HG03196 (cell line): Measurements from ENCODE around the gene CAPN2.
A peak's percentile ranks its signal among the peaks of the same experiment; 100 is the strongest.
"Not testable (repeated sequence)": the region's sequence is repeated elsewhere in the genome, so short reads cannot be mapped to it uniquely, and the experiment has no call there.

ENCODE experiments used
- ATAC-seq: cut with Tn5 transposase; IDR thresholded peaks from one replicate; pipeline ENCODE4 v1.9.1; 2021; ENCODE audit not compliant: unreplicated experiment

Gene CAPN2

DNA sequence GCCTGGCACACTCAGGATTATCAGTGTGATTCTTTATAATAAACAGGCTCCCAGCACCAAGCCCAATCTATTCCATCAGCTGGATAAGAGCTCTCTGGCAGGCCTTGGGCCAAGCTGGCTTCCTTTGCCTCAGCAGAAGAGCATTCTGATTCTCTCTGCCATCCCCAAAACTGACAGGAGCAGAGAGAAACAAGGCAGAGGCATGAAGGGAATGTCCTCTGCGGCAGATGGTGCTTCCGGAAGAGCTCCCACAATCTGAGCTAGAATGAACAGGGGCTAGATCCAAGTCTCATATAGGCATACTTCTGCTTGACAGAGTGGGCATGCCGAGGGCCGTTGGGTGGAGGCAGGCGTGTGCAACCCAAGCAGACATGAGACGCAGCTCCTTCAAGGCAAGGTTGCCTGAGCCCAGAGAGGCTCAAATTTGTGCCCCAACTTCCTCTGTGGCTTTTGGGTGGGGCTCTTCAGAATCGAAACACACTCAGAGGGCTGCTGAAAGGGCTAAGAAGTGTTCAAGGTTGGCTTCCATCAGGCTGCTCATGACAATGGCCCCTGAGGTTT is 4.0 kb downstream of the CAPN2 start:
- peak; percentile 47 for ATAC-seq

DNA sequence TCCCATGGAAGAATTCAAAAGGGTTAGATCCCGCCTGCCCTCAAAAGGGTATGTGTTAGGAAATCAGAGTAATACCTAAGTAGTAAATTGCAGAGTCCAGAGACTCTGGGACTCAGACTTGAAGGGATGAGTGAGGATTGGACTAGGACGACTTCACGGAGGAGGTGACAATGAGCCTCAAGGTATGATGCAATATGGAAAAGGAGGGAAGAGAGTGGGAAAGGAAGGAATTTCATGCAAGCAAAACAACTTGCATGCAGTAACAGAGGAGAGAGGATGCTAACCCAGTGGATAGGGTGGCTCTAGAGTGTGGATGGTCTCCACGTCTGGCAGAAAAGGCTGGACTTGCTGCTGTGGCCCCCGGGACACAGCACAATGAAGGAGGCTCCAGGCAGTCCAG is 4.8 kb downstream of the CAPN2 start:
- ATAC-seq = no peak

DNA sequence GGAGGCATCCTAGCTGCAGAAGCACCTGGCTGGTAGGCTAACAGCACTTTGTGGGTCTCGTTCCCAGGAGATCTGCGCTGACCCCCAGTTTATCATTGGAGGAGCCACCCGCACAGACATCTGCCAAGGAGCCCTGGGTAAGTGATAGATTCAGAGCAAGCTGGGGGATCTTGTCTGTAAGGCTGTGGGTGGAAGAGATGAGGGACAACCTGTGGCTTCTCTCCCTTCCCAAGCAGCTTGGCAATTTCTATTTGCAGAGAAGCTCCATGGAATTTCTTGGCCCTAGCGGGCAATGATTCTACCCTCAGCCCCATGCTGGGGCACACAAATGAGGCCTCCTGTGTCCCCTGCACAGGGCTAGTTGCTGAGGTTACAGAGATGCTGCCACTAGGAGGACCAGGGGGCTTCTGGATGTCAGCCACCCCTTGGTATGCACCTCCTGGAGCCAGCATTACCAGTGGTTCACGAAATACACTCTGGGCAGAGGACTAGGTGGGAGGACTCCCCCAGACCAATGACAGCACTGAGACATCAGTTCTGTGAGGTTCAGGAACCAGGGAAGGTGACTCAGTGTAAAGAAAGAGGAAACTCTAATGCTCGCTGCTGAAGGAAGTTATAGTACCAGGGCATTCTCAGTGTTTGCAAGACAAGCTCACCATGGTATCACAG is 5.5 kb downstream of the CAPN2 start:
- ATAC-seq = no peak

DNA sequence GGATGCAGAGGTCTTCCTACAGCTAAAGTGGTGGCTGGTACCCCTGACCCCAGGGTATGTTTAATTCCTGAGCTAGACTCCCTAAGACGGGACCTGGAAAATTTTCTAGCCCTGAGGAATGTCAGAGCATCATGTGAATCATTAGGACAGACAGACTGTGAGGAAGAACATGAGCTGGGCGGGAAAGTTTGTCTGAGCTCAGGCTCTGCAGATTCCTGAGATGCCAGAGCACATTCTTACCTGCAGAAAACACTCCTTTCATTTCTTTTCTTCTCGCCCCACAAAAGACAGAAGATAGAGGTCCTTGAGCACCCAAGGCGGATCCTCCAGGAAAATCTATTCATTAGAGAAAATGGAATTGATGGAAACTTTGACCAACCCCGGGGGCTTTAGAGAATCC is 6.5 kb downstream of the CAPN2 start:
- ATAC-seq = no peak

DNA sequence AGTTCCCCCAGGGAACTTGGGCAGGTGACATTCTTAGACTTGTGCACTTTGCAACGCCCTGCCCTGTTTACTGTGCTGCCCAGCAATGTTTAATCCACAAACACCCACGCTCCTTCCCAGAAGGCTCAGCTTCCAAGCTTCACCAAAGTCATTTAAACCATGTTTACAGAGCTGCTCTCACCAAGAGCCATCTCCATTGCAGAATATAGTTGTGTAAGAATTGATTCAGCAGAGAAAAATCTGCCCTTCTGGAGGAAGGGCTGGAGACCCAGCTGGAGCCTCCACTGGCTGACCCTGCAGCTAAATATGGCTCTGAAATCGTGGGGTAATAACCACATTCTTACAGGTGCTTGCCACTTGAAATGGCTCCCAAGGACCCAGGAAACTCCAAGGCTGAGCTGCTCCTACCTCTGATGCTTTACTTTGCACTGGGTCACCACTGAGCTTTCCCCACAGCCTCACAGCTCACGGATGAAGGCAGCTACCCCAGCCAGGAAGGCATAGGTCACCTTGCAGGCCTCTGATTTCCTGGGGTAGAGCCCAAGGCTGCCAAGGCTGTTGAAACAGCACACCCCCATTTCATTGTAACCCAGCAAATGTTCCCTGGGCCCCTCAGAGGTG is 8.7 kb downstream of the CAPN2 start:
- ATAC-seq = no peak

DNA sequence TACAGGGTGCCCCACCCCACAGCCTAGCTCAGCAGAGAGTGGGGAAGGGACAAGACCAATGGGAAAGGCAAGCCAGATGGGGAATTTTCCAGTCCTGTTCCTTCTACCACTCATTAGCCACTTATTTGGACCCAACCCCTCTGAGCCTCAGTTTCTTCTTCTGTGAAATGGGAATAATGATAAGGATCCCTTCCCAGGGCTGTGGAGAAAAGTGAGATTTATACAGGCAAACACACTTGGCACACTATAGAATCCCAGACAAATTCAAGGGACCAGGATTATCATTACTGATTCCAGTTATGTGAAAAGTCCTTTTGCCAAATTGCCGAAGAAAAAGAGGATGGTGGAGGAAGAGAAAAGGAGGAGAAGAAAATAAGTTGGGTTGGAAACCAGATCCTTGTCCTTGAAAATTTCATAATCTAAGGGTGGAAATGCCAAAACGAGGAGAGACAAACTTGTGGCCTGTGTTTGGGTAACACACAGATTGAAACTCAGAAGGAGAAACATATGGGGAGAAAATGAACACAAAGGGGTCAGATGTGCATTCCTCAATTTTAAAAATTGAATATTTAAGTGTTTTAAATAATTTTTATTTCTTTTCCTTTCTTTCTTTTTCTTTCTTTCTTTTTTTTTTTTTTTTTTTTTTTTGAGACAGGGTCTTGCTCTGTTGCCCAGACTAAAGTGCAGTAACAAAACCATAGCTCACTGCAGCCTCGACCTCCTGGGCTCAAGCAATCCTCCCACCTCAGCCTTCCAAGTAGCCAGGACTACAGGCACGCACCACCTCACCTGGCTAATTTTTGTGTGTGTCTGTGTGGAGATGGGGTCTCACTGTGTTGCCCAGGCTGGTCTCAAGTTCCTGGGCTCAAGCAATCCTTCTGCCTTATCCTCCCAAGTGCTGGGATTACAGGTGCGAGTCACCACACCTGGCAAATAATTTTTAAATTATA is 9.6 kb downstream of the CAPN2 start:
- no peak for ATAC-seq

DNA sequence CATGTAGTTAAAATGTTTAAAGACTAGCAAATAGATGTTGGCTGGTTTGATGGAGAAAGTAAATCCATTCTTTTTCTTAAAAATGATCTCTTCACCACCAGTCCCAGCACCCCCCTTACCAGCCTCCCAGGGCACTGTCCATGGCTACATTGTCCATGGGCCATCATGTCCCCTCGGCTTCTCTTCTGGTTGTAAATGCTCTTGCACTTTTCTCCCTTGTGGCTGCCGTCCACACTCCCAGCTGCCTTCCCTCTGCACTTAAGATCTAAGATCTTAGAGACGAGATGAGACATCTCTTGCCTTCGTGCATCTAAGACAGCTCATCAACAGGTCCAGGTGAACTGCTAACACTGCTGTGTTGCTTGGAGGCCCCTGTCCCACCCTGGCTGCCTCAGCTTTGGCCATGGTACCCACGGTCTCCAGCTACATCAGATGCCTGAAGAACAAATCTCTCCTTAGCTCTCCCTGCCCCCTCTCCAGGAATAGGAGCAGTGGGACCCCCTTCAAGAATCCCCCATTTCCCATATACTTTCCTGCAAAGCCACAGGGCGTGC is 11.1 kb downstream of the CAPN2 start:
- no peak for ATAC-seq

DNA sequence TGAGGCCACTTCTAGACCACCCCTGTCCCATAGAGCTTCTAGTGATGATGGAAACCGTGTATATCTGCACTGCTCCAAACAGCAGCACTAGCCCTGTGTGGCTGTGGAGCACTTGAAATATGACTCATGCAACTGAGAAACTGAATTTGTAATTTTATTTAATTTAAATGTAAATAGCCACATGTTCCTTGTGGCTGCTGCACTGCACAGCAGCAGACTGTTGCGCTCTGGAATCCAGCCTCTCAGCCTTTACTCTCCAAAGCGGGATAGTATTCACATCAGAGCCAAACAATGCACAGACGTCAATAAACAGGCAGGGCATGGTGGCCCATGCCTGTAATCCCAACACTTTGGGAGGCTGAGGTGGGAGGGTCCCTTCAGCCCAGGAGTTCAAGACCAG is 12.0 kb downstream of the CAPN2 start:
- no peak for ATAC-seq

DNA sequence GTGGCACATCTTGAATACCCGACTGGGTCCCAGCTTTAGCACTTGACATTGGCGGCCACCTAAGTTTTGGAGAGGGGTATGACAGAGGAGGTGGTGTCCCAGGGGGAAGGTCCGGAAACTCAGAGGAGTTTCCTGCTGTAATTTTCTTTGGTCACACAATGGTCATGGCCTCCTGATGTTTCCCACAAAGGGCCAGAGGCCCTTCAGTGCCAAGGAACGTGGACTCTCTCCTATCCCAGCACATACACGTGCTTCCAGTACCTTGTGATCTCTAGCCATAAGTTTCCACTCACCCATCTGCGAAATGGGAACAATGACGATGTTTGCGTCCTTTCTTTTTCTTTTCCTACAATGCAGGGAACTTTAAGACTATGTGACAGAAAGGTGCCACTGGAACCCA is 13.2 kb downstream of the CAPN2 start:
- ATAC-seq = no peak

DNA sequence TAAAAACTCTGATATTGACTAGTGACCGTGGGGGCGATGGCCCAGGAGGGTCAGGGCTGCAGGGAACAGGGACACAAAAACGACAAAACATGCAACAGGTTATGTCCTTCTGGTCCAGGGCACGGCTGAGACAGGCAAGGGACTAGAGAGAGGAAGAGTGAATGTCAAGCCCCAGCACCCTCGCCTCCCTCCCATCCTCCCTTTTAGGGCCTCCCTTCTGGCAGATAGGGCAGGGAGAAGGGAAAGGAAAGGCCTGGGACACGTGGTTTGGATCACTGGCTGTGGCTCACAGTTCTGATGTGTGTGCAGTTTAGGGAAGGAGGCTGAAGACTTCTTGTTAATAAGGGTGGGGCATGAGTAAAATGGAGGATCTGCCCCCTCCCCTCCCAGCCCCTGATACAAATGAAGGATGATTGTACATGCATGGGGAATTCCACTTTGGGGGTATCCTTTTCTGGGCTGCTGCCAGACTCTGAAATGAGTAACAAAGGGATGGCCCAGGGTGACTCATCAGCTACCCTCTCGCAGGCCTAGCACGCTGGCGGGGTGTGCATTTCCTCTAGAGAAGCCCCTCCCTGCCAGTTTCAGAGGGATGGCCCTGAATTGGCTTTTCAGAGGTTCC is 14.2 kb downstream of the CAPN2 start:
- ATAC-seq = peak; percentile 96

DNA sequence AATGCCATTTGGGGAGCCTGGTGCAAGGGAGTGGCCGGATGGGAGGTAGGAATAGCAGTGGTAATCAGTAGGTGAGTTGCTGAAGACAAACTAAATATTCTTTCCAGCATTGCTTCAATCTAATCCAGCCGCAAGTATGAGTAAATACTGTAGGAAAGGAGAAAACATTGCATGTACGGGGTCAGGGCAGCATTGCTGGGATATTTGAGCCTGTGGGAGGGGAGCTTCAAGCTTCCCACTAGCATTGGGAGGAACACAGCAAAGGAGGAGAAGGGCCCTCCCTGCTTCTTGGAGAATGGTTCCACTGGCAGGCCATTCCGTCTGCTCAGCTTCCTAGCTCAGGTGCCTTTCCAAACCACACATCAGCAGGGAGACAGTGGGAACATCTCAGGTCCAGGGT is 15.2 kb downstream of the CAPN2 start:
- ATAC-seq = no peak

DNA sequence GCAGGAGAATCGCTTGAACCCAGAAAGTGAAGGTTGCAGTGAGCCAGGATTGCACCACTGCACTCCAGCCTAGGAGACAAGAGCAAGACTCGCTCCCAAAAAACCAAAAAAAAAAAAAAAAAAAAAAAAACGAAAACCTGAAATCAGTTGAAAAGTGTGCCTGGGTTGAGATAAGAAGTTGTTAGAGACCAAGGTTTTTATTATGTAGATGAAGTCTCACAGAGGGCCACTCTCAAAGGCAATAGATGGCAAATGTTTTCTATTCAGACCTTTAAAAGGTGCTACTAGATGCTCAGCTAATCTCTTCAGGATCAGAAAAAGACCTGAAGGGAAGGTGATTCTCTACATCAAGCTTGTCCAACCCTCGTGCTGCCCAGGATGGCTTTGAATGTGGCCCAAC is 17.6 kb downstream of the CAPN2 start:
- ATAC-seq = no peak

DNA sequence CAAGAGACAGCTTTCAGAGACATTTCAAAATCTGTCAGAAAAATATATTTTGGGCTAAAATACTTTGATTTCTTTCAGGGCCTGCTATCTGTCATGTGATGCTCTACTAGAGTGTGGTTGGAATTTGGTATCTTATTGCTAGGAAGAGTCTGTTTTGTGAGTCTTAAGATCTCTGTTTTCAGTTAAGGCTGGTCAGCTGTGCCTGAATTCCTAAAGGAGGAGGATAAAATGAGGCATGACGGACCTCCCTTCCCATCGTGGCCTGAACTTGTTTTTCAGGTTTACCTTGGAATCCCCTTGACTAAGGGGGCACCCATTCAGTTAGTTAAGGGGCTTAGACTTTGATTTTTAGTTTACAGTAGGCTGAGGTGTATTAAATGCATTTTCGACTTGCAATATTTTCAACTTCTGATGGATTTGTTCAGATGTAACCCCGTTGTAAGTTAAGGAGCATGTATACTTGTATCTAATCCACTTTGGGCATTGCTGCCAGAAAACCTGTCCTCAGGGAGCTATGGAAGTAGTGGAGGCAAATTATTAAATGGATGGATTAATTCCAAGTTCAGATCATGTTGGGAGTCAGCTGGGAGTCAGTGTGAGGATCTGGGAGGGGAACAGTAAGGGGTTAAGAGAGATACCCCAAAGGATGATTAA is 18.3 kb downstream of the CAPN2 start:
- ATAC-seq = no peak

DNA sequence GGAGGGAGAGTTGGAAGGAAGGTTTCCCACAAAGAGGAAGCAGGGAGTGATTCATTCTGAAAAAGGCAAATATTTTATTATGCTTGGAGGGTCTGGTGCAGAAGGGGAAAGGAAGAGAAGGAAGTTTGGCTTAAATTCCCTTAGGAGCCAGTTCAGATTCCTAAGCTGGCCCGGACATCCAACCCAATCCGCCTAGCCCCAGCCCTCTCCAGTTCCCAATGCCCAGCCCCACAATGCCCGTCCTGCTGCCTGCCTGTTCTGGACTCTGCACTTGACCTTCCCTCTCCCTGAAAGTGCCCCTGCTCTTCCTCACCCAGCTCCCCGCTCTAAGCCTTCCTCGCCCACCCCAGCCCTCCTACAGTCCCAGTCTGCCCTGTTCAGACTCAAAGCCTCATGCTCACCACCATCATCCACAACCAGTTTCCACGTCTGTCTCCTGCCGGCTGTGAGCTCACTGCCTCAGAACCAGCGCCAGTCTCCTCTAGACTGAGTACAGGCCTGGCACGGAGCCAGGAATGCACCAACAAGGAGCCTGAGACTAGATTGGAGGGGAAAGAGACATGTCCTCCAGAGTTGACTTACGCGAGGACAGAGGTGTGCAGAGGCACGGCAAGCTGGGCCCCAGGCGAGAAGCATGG is 18.9 kb downstream of the CAPN2 start:
- ATAC-seq = no peak

DNA sequence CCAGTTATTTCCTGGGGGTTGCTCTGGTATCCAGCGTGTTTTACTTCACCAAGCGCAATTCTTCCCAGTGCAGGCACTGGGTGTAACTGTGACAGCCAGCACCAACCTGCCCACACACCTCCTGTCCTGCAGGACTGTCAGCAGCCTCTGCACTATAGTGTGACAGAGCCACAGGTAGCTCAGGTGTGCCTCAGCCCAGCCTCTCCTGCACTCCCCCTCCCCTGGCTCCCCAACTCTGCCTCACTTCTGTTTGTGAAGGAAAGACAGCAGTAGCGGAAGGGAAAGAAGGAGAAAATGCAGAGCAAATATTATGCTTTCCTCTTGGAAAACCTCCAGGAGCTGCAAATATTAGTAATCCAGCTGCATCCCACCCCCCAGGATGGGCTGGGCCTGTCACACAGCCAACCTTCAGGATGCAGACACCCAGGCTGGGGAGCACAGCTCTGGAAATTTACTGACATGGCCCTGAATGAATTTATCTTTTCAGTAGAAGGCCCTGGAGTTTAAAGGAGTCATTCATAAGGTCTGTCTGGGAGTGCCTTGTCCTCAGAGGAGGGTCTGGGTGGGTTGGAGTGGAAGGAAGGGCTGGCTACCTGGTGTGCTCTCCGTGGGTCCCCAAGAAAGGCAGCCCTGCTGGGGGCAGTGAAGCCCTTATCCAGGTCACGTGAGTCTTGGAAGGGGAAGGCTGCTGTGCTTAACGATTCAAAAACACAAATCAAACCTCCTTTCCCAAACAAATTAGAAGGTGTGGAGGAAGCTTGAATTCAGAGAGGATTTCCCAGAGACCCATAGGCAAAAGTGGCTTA is 20.9 kb downstream of the CAPN2 start:
- no peak for ATAC-seq

DNA sequence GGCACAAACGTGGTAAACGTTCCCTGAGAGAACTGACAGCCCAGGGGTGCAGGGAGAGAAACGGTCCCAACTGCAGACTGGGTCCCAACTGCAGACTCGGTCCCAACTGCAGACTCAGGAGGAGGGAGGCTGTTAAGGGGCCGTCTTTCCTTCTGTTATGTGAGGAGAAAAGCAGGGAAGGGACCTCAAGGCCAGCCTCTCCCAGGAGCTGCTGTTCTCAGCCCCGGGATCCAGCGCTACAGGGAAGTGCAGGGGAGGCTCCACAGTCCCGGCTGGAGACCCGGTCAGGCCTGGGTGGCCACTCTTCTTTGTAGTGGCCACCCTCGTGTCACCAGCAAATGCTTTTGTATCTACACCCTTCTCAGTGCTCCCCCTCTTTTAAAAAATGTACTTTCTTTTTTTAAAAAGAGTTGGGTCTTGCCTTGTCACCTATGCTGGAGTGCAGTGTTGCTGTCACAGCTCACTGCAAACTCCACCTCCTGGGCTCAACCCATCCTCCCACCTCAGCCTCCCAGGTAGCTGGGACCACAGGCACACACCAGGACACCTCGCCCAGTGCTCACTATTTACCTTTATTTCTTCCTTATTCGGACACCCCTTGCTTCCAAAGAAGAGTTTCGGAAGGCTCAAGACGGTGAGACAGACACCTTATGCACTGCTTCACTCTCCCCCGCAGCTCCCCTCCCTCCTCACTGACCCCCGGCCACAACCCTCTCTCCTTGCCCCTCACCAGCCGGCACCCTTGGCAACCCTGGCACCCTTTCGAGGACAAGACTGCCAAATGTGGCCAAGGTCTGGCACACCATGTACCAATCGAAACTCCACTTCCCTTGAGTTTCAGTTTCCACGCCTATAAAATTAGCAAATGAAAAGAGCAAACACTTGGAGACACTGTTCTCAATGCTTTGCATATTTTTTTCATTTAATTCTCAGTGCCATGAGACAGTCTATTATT is 21.8 kb downstream of the CAPN2 start:
- ATAC-seq = no peak

DNA sequence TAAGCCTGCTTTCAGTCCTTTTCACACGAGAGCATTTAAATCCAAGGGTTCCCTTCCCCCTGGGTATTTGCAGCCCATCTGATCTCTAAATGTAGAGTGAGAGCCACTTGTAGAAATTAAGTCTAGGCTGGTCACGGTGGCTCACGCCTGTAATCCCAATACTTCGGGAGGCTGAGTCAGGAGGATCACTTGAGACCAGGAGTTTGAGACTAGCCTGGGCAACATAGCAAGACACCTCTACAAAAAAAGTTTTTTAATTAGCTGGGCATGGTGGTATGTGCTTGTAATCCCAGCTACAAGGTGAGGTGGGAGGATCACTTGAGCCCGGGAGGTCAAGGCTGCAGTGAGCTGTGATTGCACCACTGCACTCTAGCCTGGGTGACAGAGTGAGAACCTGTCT is 24.3 kb downstream of the CAPN2 start:
- not testable (repeated sequence) for ATAC-seq

DNA sequence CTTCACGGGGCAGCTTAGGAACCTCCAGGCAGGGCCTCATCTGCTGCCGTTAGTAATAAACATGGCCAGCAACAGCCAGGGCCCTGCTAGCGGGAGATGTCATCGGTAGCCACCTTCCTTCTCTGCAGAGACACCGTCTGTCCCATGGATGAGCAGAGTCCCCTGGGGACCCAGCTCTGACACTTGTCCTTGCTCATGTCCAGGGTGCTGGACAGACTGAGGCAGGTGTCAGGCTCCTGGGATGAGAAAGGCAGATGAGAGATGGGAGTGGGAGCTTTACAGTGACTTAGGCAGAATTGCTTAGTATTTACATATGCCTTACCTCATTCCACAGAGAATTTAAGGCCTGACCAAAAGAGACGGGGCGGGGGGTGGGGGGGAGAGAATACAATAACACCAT is 25.0 kb downstream of the CAPN2 start:
- ATAC-seq = no peak
